HepG2 (cell line): ENCODE results near the gene BAG5. TPM values are rescaled to one million over a fixed set of nuclear protein-coding genes. Genes with fewer than 3 reads are reported as not detected.

Experiments used
- EHMT2 ChIP-seq: fragments of 200-600 bp; sonication (generic); IDR thresholded peaks from 2 replicates; pipeline ENCODE4 v1.7.0; 2017; ENCODE audit warnings: antibody characterized with exemption, low read depth, low read length, borderline replicate concordance
- GLI4 ChIP-seq: sonication (generic); formaldehyde crosslinking; IDR thresholded peaks from 2 replicates; pipeline ENCODE4 v1.5.1; 2020; ENCODE audit warnings: missing genetic modification reagents, mild to moderate bottlenecking, moderate library complexity, borderline replicate concordance
- HMG20B ChIP-seq: conservative IDR thresholded peaks from 2 replicates; pipeline ENCODE4 v1.6.1; 2016; ENCODE audit warnings: missing genetic modification reagents, missing compliant biosample characterization
- ISL2 ChIP-seq: sonication (generic); formaldehyde crosslinking; IDR thresholded peaks from 2 replicates; pipeline ENCODE4 v1.5.0; 2020; ENCODE audit warnings: missing genetic modification reagents
- KMT2A ChIP-seq: sonication (generic); formaldehyde crosslinking; IDR thresholded peaks from 2 replicates; pipeline ENCODE4 v1.4.0; 2020; ENCODE audit warnings: missing genetic modification reagents
- MIER3 ChIP-seq: IDR thresholded peaks from 2 replicates; pipeline ENCODE4 v1.6.1; 2016; ENCODE audit warnings: missing compliant biosample characterization, borderline replicate concordance
- NFRKB ChIP-seq: fragments of 450-650 bp; IDR thresholded peaks from 2 replicates; pipeline ENCODE4 v1.6.1; 2017
- SIN3A ChIP-seq: IDR thresholded peaks from 2 replicates; pipeline ENCODE4 v1.6.1; 2011; ENCODE audit warnings: low read depth, mild to moderate bottlenecking, control low read depth, low read length, borderline replicate concordance
- SIN3B ChIP-seq: fragments of 150-350 bp; IDR thresholded peaks from 2 replicates; pipeline ENCODE4 v1.6.1; 2014; ENCODE audit warnings: low read length
- SOX13 ChIP-seq, 3 experiments: fragments of 450-650 bp in 1 of 3; sonication (generic) in 1 of 3; formaldehyde crosslinking in 1 of 3; IDR thresholded peaks in 2 of 3; conservative IDR thresholded peaks in 1 of 3; 2 replicates each; pipeline versions ENCODE4 v1.5.0 to v1.6.1; 2016 to 2020; ENCODE audit warnings: antibody characterized with exemption in 1 of 3, mild to moderate bottlenecking in 1 of 3, missing compliant biosample characterization in 1 of 3, missing genetic modification reagents in 1 of 3, moderate library complexity in 1 of 3
- SOX6 ChIP-seq, 2 experiments: fragments of 450-650 bp in 1 of 2; sonication (generic) in 1 of 2; formaldehyde crosslinking in 1 of 2; IDR thresholded peaks; 2 replicates each; pipeline versions ENCODE4 v1.4.0 to v1.6.1; 2017 to 2020; ENCODE audit warnings: antibody characterized with exemption in 1 of 2, mild to moderate bottlenecking in 1 of 2, missing genetic modification reagents in 1 of 2
- ZNF24 ChIP-seq: fragments of 450-650 bp; IDR thresholded peaks from 2 replicates; pipeline ENCODE4 v1.6.1; 2017; ENCODE audit warnings: antibody characterized with exemption, mild to moderate bottlenecking
- ZNF441 ChIP-seq: sonication (generic); formaldehyde crosslinking; IDR thresholded peaks from 2 replicates; pipeline ENCODE4 v1.7.0; 2021; ENCODE audit warnings: missing genetic modification reagents, borderline replicate concordance
- ZNF83 ChIP-seq: sonication (generic); formaldehyde crosslinking; IDR thresholded peaks from 2 replicates; pipeline ENCODE4 v1.4.0; 2020; ENCODE audit warnings: missing genetic modification reagents, mild to moderate bottlenecking, borderline replicate concordance
- polyA plus RNA-seq, 8 experiments: library from polyadenylated mRNA; depleted of rRNA in 3 of 8; stranded (reverse) in 7 of 8; unstranded in 1 of 8; fragments of >200 nt; fragmentation: Illumina TruSeq in 4 of 8; extraction: Trizol in 4 of 8; gene quantifications; 2 replicates each; pipeline versions ENCODE4 v1.2.1 to v1.2.3, GENCODE V29; 2011 to 2016; ENCODE audit warnings: low read depth in 4 of 8, missing spikeins in 1 of 8, mixed read lengths in 1 of 8; ENCODE audit not compliant: insufficient read depth in 1 of 8
- total RNA-seq, 5 experiments: library from RNA; depleted of rRNA; stranded (reverse); fragments of >200 nt; fragmentation: Illumina TruSeq; extraction: Trizol; gene quantifications; 2 replicates each; pipeline ENCODE4 v1.2.3, GENCODE V29; 2016; ENCODE audit warnings: low read depth in 1 of 5
- TF ChIP-seq, protein P1 (sequence below): sonication (generic); formaldehyde crosslinking; IDR thresholded peaks from 2 replicates; pipeline ENCODE4 v1.4.0; 2020; ENCODE audit warnings: mild to moderate bottlenecking, missing genetic modification reagents
- TF ChIP-seq, protein P2 (sequence below): sonication (generic); formaldehyde crosslinking; IDR thresholded peaks from 2 replicates; pipeline ENCODE4 v1.9.0; 2022; ENCODE audit warnings: missing genetic modification reagents, mild to moderate bottlenecking, borderline replicate concordance
- TF ChIP-seq, protein P3 (sequence below): sonication (generic); formaldehyde crosslinking; IDR thresholded peaks from 2 replicates; pipeline ENCODE4 v1.8.0; 2022; ENCODE audit warnings: missing genetic modification reagents, low read depth, mild to moderate bottlenecking, borderline replicate concordance
- TF ChIP-seq, protein P4 (sequence below): sonication (generic); formaldehyde crosslinking; conservative IDR thresholded peaks from 2 replicates; pipeline ENCODE4 v1.8.0; 2022; ENCODE audit warnings: low read depth, missing genetic modification reagents
- TF ChIP-seq, protein P5 (sequence below): sonication (generic); formaldehyde crosslinking; IDR thresholded peaks from 2 replicates; pipeline ENCODE4 v1.8.1; 2022; ENCODE audit warnings: mild to moderate bottlenecking, missing genetic modification reagents

Gene BAG5
- total and polyA plus RNA-seq, 2 of the 13 experiments (the other 11 are each of a cell fraction or from before 2014, with no cell fraction given): 3.5 to 21.0 TPM

DNA sequence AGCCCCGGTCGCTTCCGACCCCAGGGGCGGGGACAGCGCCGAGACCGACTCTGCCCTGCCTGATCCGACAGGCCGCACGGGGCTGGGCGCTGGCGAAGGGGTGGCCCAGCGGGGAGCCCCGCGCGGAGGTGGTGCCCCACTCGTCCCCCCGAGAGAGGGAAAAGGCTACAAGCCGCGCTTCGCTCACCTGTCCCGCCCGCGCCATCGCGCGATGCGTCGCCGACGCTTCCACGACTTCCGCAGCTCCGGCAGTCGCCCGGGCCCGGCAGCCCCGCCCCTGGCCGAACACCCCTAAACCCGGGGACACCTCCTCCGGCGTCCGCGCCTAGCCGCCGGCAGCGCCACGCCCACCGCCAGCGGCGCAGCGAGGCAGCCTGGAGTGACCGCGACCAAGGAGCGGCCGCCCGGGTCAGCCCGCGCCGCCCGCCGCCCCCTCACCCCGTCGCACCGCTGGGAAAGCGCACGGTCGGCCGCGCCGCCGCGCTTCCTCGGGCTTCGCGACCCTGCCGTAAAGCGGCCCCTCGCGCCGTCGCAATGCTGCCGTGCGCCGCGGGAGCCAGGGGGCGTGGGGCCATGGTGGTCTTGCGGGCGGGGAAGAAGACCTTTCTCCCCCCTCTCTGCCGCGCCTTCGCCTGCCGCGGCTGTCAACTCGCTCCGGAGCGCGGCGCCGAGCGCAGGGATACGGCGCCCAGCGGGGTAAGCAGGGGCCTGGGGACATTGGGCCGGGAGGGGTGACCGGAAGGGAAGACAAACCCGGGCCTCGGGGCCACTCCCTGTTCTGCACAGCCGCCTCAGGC lies at the start of gene BAG5, which contains the start of gene COA8 (continued):
- TF ChIP-seq GLI4 (CRISPR knock-in tag) (no peak), ZNF441 (CRISPR knock-in tag) (no peak), SOX6 (IDR thresholded peaks at IDR 0.05) (no peak), SOX6 (CRISPR knock-in tag; IDR thresholded peaks at IDR 0.05) (peak; percentile 18; the same call in 1 of the 2 replicates), SIN3B (no peak), KMT2A (CRISPR knock-in tag) (0 out of 2 replicates have a peak, but pooled peaks have one; percentile 63), EHMT2 (no peak), ZNF83 (no peak), ZNF24 (no peak), NFRKB (no peak), ISL2 (CRISPR knock-in tag) (no peak), MIER3 (CRISPR knock-in tag) (no peak), SIN3A (peak; percentile 45; the same call in 1 of the 2 replicates), HMG20B (CRISPR knock-in tag) (no peak), SOX13 (IDR thresholded peaks at IDR 0.05) (no peak), SOX13 (CRISPR knock-in tag; conservative IDR thresholded peaks at IDR 0.05 in 1 of 2, IDR thresholded peaks at IDR 0.05 in 1 of 2) (0 out of 4 replicates have a peak, but pooled peaks of 1 of the 2 experiments have one; percentile 9)
- TF ChIP-seq, protein P1, sequence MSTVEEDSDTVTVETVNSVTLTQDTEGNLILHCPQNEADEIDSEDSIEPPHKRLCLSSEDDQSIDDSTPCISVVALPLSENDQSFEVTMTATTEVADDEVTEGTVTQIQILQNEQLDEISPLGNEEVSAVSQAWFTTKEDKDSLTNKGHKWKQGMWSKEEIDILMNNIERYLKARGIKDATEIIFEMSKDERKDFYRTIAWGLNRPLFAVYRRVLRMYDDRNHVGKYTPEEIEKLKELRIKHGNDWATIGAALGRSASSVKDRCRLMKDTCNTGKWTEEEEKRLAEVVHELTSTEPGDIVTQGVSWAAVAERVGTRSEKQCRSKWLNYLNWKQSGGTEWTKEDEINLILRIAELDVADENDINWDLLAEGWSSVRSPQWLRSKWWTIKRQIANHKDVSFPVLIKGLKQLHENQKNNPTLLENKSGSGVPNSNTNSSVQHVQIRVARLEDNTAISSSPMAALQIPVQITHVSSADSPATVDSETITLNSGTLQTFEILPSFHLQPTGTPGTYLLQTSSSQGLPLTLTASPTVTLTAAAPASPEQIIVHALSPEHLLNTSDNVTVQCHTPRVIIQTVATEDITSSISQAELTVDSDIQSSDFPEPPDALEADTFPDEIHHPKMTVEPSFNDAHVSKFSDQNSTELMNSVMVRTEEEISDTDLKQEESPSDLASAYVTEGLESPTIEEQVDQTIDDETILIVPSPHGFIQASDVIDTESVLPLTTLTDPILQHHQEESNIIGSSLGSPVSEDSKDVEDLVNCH (CRISPR knock-in tag): no peak
- TF ChIP-seq, protein P2, sequence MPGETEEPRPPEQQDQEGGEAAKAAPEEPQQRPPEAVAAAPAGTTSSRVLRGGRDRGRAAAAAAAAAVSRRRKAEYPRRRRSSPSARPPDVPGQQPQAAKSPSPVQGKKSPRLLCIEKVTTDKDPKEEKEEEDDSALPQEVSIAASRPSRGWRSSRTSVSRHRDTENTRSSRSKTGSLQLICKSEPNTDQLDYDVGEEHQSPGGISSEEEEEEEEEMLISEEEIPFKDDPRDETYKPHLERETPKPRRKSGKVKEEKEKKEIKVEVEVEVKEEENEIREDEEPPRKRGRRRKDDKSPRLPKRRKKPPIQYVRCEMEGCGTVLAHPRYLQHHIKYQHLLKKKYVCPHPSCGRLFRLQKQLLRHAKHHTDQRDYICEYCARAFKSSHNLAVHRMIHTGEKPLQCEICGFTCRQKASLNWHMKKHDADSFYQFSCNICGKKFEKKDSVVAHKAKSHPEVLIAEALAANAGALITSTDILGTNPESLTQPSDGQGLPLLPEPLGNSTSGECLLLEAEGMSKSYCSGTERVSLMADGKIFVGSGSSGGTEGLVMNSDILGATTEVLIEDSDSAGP (CRISPR knock-in tag): peak; percentile 42; the same call in 1 of the 2 replicates
- TF ChIP-seq, protein P3, sequence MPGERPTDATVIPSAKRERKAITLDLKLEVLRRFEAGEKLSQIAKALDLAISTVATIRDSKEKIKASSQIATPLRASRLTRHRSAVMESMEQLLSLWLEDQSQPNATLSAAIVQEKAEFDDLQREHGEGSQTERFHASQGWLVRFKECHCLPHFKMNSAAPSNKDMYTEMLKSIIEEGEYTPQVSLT: no peak; the same call in 1 of the 2 replicates
- TF ChIP-seq, protein P4, sequence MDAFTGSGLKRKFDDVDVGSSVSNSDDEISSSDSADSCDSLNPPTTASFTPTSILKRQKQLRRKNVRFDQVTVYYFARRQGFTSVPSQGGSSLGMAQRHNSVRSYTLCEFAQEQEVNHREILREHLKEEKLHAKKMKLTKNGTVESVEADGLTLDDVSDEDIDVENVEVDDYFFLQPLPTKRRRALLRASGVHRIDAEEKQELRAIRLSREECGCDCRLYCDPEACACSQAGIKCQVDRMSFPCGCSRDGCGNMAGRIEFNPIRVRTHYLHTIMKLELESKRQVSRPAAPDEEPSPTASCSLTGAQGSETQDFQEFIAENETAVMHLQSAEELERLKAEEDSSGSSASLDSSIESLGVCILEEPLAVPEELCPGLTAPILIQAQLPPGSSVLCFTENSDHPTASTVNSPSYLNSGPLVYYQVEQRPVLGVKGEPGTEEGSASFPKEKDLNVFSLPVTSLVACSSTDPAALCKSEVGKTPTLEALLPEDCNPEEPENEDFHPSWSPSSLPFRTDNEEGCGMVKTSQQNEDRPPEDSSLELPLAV: no peak
- TF ChIP-seq, protein P5, sequence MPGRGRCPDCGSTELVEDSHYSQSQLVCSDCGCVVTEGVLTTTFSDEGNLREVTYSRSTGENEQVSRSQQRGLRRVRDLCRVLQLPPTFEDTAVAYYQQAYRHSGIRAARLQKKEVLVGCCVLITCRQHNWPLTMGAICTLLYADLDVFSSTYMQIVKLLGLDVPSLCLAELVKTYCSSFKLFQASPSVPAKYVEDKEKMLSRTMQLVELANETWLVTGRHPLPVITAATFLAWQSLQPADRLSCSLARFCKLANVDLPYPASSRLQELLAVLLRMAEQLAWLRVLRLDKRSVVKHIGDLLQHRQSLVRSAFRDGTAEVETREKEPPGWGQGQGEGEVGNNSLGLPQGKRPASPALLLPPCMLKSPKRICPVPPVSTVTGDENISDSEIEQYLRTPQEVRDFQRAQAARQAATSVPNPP (CRISPR knock-in tag): 0 out of 2 replicates have a peak, but pooled peaks have one; percentile 23
